Measurements from ENCODE around the gene MCCC2.
"Not testable (repeated sequence)": the region's sequence is repeated elsewhere in the genome, so short reads cannot be mapped to it uniquely, and the experiment has no call there.

The MCCC2 gene

DNA sequence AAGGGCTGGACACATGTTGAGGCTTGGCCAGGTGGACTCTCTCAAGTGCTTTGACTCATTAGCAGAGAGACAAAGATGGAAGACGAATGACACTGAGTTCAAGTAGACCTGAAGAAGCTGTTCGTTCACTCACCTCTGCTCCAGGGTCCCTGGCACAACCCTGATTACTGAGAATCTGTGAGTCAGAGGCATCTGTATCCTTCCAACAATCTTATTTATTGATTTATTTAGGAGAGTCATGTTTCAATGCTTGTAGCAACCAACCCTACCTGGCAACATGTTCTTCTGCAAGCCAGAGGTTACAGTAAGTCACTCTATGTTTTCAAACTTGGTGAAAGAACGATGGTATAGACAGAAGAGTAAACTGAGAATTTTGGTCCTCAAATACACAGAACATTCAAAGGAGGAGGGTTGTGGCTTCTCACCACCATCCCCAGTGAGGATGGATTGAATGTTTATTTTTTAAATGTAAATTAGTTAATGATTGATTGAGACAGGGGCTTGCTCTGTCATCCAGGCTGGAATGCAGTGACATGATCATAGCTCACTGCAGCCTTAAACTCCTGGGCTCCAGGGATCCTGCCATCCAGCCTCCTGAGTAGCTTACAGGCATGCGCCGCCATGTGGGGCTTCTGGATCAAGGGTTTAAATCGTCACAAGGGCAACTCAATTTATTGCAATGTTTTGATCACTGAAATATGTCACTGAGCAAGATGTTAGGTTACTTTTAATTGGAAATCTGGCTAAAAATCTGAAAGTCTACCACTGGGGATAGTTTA lies 76.2 kb downstream of the MCCC2 start:
- Mint-ChIP-seq H3K9me3 (no peaks in the 10 kb centered on the region), H3K36me3 (peaks cover 2% of the 10 kb centered on the region), H3K27ac (no peak overlapping the region), H3K4me3 (no peak overlapping the region), H3K27me3 (peaks cover 3% of the 10 kb centered on the region), H3K4me1 (no peaks in the 10 kb centered on the region)
- CTCF ChIA-PET = no interaction called here
- no peak for DNase-seq

DNA sequence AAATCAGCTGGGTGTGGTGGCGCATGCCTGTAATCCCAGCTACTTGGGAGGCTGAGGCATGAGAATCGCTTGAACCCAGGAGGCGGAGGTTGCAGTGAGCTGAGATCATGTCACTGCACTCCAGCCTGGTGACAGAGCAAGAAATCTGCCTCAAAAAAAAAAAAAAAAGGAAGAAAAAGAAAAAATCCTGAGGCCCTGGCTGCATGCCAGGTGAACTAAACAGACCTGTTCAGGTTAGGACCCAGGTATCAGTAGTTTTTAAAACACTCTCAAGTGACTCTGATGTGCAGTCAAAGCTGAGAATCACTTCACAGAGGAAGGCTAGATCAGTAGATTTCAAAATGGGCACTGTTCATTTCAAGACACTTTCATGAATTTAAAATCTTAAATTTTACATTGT lies 77.5 kb downstream of the MCCC2 start:
- H3K27ac Mint-ChIP-seq, CTCF ChIA-PET, H3K27me3 Mint-ChIP-seq, H3K4me3 Mint-ChIP-seq, H3K36me3 Mint-ChIP-seq, DNase-seq, H3K9me3 Mint-ChIP-seq, H3K4me1 Mint-ChIP-seq: not testable (repeated sequence)

DNA sequence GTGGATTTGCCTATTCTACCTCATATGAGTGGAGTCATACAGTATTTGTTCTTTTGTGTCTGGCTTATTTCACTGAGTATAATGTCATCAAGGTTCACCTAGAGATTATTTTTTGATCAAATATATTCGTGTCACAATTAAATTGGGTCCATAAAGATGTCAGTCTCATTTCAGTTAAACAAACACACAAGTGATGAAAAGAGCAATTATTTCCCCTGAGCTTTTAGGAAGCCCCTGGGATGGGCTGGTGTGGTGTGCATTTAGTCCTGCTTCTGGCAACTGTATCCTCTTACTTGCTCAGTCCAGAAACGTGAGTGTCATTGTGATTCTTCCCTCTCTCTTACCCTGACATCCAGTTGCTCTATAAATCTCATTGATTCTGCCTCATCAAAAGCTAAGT lies 79.2 kb downstream of the MCCC2 start:
- Mint-ChIP-seq H3K27ac (no peak overlapping the region), H3K27me3 (peaks cover 8% of the 10 kb centered on the region), H3K9me3 (no peaks in the 10 kb centered on the region), H3K36me3 (no peaks in the 10 kb centered on the region), H3K4me3 (no peak overlapping the region), H3K4me1 (no peaks in the 10 kb centered on the region)
- CTCF ChIA-PET = no interaction called here
- no peak for DNase-seq

DNA sequence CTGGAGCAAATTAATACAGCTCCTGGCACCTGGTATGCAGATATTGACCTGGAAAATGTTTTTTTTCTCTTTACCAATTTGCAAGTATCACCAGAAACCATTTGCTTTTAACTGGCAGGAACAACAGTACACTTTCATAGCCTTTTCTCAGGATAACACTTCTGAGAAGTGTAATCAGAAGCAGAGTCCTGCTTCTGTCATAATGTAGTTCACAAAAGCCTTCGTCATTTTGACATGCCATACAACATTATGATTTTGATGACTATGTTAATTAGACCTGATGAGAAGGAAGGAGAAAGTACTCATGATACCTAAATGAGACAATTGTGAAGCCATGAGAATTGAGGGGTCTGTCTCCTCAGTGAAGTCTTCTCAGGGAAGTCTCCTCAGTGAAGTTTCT lies 90.8 kb downstream of the MCCC2 start:
- Mint-ChIP-seq H3K9me3 (no peaks in the 10 kb centered on the region), H3K4me3 (no peak overlapping the region), H3K4me1 (no peaks in the 10 kb centered on the region), H3K36me3 (no peaks in the 10 kb centered on the region), H3K27me3 (peaks cover 21% of the 10 kb centered on the region), H3K27ac (no peak overlapping the region)
- CTCF ChIA-PET = no interaction called here
- DNase-seq = no peak

DNA sequence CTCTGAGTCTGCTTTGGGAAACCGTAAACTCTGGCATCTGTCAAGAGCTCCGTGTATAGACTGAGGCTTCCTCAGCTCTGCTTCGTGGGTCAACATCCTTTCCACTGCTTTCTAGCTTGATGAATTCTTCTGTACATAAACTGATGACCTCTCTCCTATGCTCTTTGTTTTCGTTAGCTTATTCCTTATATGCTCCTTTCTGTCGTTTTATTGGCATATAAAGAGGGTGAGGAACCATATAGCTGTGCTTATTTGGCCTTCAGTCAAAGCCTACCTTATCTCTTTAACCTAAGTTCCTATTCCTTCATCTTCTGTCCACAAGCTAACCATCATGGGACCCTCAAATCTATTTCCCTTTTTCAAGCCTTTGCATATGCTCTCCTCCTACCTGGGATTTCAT lies 92.6 kb downstream of the MCCC2 start:
- no peaks in the 10 kb centered on the region for H3K4me1 Mint-ChIP-seq
- no peak overlapping the region for H3K4me3 Mint-ChIP-seq
- no peaks in the 10 kb centered on the region for H3K9me3 Mint-ChIP-seq
- peaks cover 26% of the 10 kb centered on the region for H3K27me3 Mint-ChIP-seq
- no peaks in the 10 kb centered on the region for H3K36me3 Mint-ChIP-seq
- H3K27ac Mint-ChIP-seq = no peak overlapping the region
- DNase-seq = no peak
- CTCF ChIA-PET = no interaction called here

DNA sequence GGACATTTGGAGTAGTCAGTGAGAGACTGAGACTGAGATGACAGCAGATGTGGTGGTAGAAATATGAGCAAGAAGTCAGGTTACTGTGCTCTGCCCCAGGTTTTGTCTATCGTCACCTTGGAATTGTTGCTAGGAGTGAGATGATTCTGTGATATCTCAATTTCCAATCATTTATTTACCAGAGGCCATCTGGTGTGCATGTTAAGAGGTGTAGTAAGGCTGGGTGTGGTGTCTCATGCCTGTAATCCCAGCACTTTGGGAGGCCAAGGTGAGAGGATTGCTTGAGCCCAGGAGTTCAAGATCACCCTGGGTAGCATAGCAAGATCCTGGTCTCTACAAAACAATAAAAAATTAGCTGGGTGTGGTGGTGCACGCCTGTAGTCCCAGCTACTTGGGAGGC lies 93.4 kb downstream of the MCCC2 start:
- Mint-ChIP-seq H3K4me3 (no peak overlapping the region), H3K27me3 (peaks cover 29% of the 10 kb centered on the region)
- CTCF ChIA-PET = no interaction called here

DNA sequence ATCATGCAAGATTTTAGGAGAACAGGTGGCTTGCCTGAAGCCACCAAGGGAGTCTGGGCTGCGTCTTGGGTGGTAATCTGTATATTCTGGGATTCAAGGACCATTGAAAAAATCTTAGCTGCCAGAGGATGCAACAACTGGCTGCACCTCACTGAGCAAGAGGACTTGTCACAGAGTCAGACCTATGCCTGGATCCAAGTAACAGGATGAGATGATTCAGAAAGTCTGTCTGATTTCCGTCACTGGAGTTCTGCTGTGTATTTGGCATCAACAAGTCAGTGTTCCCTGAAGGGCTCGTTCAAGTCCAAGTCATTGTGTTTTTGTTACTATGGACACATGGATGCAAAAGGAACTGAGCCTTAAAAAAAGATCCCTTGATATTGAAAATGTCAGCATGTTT lies 94.2 kb downstream of the MCCC2 start:
- DNase-seq = no peak
- Mint-ChIP-seq H3K9me3 (peaks cover 3% of the 10 kb centered on the region), H3K27me3 (peaks cover 31% of the 10 kb centered on the region), H3K4me1 (no peaks in the 10 kb centered on the region), H3K36me3 (no peaks in the 10 kb centered on the region), H3K4me3 (no peak overlapping the region), H3K27ac (no peak overlapping the region)
- CTCF ChIA-PET = no interaction called here

More for the DNA sequence above, 93.4 kb downstream of the MCCC2 start:
- Mint-ChIP-seq H3K4me1 (no peaks in the 10 kb centered on the region), H3K27ac (no peak overlapping the region), H3K36me3 (no peaks in the 10 kb centered on the region), H3K9me3 (peaks cover 3% of the 10 kb centered on the region)
- no peak for DNase-seq

DNA sequence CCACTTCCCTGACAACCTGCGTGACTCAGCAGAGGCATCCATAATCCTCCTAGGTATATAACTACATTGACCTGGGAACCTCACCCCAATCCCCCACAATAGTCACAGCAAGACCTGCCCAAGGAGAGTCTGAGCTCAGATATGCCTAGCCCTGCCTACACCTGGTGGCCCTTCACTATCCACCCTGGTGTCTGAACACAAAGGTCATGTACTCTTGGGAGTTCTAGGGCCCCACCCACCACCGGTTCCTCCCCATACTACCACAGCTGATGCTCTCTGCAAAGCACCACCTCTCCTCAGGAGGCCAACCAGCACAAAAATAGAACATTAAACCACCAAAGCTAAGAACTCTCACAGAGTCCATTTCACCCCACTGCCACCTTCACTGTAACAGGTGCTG lies 97.2 kb downstream of the MCCC2 start:
- DNase-seq = no peak
- Mint-ChIP-seq H3K36me3 (no peaks in the 10 kb centered on the region), H3K27me3 (peaks cover 30% of the 10 kb centered on the region), H3K4me3 (no peak overlapping the region), H3K9me3 (peaks cover 3% of the 10 kb centered on the region), H3K27ac (no peak overlapping the region), H3K4me1 (no peaks in the 10 kb centered on the region)
- CTCF ChIA-PET = no interaction called here

DNA sequence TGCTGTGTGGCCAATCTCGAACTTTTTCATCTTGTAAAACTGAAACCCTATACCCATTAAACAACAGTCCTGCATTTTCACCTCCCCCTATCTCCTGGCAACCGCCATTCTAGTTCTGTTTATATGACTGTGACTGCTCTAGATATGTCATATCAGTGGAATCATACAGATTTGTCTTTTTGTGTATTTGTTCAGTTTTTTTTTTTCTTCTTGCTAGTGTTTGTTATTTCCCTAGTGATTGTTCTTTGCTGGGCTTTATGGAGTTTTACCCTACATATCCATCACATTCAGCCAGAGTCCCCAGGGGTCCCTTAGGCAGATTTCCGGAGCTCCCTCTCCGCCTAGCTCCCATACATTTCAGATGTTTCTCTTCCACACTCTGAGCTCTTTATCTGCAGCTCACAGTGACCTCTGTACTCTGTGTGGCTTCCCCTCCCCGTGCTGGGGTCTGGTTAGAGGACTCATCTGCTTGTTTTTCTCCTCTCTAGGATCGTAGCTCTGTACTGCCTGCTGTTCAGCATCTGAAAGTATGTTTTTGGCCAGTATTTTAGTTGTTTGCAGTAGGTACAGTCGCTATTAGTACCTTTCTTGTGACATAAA lies 106.8 kb downstream of the MCCC2 start:
- Mint-ChIP-seq H3K4me1 (peaks cover 8% of the 10 kb centered on the region), H3K27me3 (peaks cover 24% of the 10 kb centered on the region), H3K4me3 (no peak overlapping the region), H3K36me3 (peaks cover 2% of the 10 kb centered on the region), H3K9me3 (peaks cover 3% of the 10 kb centered on the region), H3K27ac (no peak overlapping the region)
- DNase-seq = no peak
- CTCF ChIA-PET = no interaction called here

DNA sequence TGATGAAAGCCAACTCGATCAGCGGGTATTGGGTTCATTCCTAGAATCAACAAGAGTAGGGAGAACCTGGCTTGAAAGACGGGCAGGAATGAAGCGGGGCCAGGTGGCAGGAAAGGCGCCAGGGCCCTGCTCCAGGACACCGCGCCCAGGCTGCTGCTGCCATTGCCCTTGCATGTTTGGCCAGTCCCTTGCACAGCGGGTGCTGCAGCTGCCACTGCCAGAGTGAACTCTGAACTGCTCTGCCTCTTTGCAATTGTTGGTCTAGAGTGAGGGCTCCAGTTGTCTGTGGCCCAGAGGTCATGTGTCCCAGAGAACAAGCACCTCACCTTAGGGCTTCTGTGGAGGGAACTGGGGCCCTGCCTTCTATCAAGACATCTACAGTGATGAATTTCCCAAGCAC lies 107.9 kb downstream of the MCCC2 start:
- peaks cover 3% of the 10 kb centered on the region for H3K9me3 Mint-ChIP-seq
- peaks cover 8% of the 10 kb centered on the region for H3K4me1 Mint-ChIP-seq

DNA sequence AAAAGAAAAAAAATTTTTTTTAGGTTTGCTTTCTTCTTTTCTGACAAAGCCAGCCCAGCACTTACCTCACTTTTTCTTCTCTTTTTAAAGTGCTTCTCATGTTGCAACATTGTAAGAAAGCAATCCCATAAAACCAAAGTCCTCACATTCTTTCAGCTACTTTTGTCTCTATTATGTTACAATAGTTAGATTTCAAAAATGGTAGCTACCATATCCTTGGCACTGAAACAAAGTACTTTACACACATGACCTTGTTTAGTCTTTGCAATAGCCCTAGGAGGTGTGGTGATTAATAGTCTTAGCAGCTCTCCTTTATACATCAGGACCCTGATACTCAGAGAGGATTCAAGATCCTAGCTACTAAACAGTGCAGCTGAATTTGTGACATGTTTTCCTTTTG lies 108.5 kb downstream of the MCCC2 start:
- Mint-ChIP-seq H3K9me3 (peaks cover 3% of the 10 kb centered on the region), H3K4me3 (no peak overlapping the region), H3K27ac (no peak overlapping the region), H3K4me1 (peaks cover 8% of the 10 kb centered on the region), H3K36me3 (peaks cover 2% of the 10 kb centered on the region), H3K27me3 (peaks cover 22% of the 10 kb centered on the region)
- DNase-seq = no peak
- CTCF ChIA-PET = no interaction called here

More for the DNA sequence above, 107.9 kb downstream of the MCCC2 start:
- CTCF ChIA-PET = no interaction called here
- Mint-ChIP-seq H3K36me3 (peaks cover 2% of the 10 kb centered on the region), H3K27me3 (peaks cover 22% of the 10 kb centered on the region), H3K4me3 (no peak overlapping the region), H3K27ac (no peak overlapping the region)
- DNase-seq = no peak

DNA sequence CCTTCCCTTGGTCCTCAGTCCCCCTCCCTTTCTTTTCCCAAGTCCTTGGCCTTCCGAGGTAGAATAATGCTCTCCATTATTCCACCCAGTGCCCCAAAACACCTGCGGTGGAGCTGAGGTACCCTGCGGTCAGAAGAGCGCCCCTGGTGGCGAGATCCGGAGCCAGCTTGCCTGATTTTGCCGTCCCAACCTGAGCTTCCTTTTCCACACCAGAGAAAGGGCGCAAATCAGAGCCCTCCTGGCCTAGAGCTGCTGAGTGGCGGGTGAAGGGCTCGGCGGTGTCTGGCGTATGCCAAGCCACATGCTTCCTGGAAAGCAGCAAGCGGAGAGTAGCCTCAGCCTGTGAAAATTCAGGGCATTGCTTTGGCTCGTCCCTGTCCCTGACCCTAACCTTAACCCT lies 110.8 kb downstream of the MCCC2 start:
- Mint-ChIP-seq H3K4me3 (no peak overlapping the region), H3K9me3 (peaks cover 3% of the 10 kb centered on the region), H3K27ac (no peak overlapping the region), H3K27me3 (peaks cover 27% of the 10 kb centered on the region), H3K36me3 (peaks cover 2% of the 10 kb centered on the region), H3K4me1 (peaks cover 8% of the 10 kb centered on the region)
- CTCF ChIA-PET = interaction anchor here (0.6 to 1.3 kb wide), 2 partner anchors 45 to 222 kb away, joined by 4 read pairs; no protein-coding TSS in a partner anchor
- DNase-seq = no peak

DNA sequence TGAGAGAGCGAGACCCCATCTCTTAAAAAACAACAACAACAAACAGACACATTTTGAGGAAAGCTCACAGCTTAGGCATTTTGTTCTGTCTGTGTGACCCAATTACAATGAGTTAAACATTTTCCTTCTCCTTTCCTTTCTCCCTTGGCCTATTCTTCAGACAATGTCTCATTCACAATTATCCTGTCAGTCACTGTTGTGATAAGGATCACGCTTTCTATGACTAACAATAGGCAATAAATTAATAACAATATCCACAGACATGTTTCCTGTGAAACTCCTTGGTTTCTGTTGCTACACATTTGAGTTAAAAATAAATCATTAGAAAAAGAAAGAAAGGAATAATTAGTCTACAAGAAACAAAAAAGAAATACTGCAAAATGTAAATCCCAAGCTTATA lies 112.1 kb downstream of the MCCC2 start:
- no peak overlapping the region for H3K27ac Mint-ChIP-seq
- peaks cover 3% of the 10 kb centered on the region for H3K9me3 Mint-ChIP-seq
- CTCF ChIA-PET = interaction anchor here (1.3 kb wide), 1 partner anchor 223 kb away, joined by 4 read pairs; no protein-coding TSS in a partner anchor
- no peak for DNase-seq
- H3K4me1 Mint-ChIP-seq = peaks cover 8% of the 10 kb centered on the region
- H3K4me3 Mint-ChIP-seq = no peak overlapping the region
- H3K27me3 Mint-ChIP-seq = peaks cover 19% of the 10 kb centered on the region
- H3K36me3 Mint-ChIP-seq = peaks cover 2% of the 10 kb centered on the region

DNA sequence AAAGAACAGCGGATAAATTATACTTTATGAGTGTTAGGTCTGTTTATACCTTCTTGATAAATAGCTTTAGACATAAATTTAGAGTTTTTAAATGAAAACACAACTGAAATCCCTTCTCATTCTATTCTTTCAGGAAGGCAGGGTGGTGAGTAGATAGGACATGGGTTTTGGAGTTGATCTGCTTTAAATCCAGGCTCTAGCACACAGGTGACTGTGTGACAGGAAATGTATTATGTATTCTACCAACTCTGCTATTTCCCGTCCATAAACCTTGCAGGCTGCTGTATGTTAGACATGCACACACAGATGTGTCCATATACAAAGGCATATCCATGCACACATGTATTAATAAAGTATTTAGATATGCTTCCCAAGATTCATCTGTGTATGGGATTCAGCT lies 112.6 kb downstream of the MCCC2 start:
- CTCF ChIA-PET = no interaction called here
- H3K9me3 Mint-ChIP-seq = peaks cover 3% of the 10 kb centered on the region
- no peak overlapping the region for H3K27ac Mint-ChIP-seq
- no peak overlapping the region for H3K4me3 Mint-ChIP-seq
- peaks cover 22% of the 10 kb centered on the region for H3K27me3 Mint-ChIP-seq
- no peak for DNase-seq
- H3K36me3 Mint-ChIP-seq = peaks cover 2% of the 10 kb centered on the region
- peaks cover 8% of the 10 kb centered on the region for H3K4me1 Mint-ChIP-seq

DNA sequence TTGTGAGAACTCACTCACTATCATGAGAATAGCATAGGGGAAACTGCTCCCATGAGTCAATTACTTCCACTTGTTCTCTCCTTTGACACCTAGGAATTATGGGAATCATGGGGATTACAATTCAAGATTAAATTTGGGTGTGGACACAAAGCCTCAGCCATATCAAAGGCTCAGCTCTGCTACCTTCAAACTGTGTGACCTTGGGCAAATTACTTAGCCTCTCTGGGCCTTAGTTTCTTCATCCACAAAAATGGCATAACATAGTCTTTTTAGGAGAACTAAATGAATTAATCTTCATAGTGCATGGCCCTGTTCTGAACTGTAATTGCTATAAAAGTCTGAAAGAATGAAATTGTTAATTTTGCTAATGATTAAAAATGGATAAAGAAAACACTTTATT lies 113.7 kb downstream of the MCCC2 start:
- peaks cover 3% of the 10 kb centered on the region for H3K9me3 Mint-ChIP-seq
- H3K4me3 Mint-ChIP-seq = no peak overlapping the region
- DNase-seq = no peak
- CTCF ChIA-PET = no interaction called here
- peaks cover 18% of the 10 kb centered on the region for H3K27me3 Mint-ChIP-seq
- no peak overlapping the region for H3K27ac Mint-ChIP-seq
- peaks cover 2% of the 10 kb centered on the region for H3K36me3 Mint-ChIP-seq
- peaks cover 8% of the 10 kb centered on the region for H3K4me1 Mint-ChIP-seq
